Activated CD4-positive, alpha-beta T cell treated with anti-CD3 and anti-CD28 coated beads, Interleukin-2, Interleukin-4, amounts not matched to agents 100 ng/mL and 50 ng/mL, durations not matched to agents 16 hours and 8 hours (primary cell): ENCODE measurements around the gene TMEM190.
"Not testable (repeated sequence)": the region's sequence is repeated elsewhere in the genome, so short reads cannot be mapped to it uniquely, and the experiment has no call there.

Experiments used
- DNase-seq: peaks from one replicate; pipeline ENCODE4 v3.0.0-alpha.2; 2020; ENCODE audit warnings: low spot score

Gene TMEM190

GRCh38 chr19:55376241-55376933 lies at the start of gene TMEM190:
TSS of gene TMEM190 (plus strand) at chr19:55376826. CDS start at chr19:55376854, 28 bp downstream.
- no peak for DNase-seq

DNA sequence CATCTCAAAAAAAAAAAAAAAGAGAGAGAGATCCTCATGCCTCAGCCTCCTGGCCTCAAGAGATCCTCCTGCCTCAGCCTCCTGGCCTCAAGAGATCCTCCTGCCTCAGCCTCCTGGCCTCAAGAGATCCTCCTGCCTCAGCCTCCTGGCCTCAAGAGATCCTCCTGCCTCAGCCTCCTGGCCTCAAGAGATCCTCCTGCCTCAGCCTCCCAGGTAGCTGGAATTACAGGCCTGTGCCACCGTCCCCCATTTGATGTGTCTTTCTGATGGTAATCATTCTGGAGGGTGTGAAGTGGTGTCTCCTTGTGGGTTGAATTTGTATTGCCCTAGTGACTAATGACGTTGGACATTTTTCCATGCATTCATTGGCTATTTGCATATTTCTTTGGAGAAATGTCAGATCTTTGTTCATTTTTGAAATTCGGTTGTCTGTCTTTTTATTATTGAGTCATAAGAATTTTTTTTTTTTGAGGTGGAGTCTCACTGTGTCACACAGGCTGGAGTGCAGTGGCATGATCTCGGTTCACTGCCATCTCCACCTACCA lies 47.8 kb upstream of the TMEM190 start:
- DNase-seq, result not testable (repeated sequence)

DNA sequence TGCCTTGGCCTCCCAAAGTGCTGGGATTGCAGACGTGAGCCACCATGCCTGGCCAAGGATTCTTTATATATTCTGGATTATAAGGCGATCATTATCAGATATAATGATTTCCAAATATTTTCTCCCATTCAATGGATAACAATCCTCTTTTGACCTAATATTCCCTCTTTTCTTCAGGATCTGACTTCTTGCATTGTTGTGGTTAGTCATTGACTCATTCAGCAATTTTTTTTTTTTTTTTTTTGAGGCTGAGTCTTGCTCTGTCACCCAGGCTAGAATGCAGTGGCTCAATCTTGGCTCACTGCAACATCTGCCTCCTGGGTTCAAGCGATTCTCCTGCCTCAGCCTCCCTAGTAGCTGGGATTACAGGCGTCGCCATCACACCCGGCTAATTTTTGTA lies 46.8 kb upstream of the TMEM190 start:
- not testable (repeated sequence) for DNase-seq

DNA sequence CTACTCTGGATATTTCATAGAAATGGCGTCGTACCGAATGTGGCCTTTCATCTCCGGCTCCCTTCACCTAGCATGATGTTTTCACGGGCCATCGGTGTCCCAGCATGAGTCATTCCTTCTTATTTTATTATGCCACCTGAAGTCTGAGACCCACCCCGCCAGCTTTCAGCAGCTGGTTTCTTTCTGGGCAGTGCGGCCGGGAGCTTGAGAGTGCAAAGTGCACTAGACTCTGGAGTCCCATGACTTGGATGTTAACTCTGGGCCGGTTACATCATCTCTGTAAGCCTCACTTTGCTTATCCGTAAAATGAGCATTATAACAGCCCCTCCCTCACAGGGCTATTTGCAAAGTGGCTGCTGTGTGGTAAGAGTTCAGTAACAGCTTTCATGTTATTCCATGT lies 42.8 kb upstream of the TMEM190 start:
- no peak for DNase-seq

DNA sequence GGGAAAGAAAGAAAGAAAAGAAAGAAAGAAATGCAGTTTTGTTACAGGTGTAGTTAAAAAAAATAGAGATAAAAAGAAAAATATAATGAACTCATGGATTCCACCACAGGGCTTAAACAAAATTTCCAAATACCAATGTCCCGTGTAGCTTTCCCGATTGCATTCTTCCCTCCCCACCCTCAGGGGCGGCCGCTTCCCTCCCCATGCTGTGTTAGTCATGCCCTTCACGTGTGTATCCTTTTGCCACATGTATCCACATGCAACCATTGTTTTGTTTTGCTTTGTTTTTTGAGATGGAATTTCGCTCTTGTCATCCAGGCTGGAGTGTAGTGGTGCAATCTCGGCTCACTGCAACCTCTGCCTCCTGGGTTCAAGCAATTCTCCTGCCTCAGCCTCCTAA lies 40.5 kb upstream of the TMEM190 start:
- no peak for DNase-seq

- DNase-seq, result peak; percentile 100
Observed at GRCh38 chr19:55339105-55339888, 37.3 kb upstream of the TMEM190 start, which contains the start of gene KMT5C. TSS of gene KMT5C (plus strand) at chr19:55339876. CDS start at chr19:55341937, 2,061 bp downstream.

GRCh38 chr19:55339889-55340783 lies 36.5 kb upstream of the TMEM190 start:
- no peak for DNase-seq

DNA sequence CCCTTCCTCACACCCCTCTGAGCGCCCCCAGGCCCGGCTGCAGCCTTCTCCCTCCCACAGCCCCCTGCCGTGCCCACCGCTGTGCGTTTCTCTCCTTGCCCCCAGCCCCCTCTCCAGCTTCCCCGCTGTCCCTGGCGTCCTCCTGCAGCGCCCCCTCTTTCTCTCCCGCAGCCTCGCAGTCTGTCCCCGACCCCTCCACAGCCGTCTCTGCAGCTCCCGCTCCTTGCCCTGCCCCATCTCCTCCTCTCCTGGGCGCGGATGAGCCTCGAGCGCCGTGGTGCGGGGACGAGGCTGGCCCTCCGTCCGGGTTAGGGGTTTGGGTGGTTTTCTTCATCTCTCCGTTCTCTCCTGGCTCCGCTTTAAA lies 35.9 kb upstream of the TMEM190 start:
- DNase-seq, result no peak

DNA sequence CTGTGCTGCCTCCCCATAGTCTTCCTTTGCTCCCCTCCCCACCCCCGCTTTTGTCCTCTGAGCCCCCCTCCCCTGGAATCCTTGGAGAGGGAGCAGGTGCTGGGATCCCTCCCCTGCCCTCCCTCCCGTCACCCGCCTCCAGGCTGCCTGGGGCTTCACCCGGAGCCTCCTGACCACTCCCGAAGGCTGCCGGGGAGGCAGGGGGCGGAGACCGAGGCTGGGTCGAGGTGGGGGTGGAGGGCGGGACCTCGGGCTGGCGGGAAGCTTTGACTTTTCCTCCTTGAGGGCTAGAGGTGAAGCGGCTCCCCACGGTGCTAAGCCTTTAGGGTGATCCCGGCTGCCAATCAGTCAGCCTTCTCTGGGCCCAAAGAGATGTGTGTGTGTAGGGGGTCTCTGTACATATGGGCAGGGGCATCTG lies 35.4 kb upstream of the TMEM190 start:
- peak; percentile 56 for DNase-seq

- DNase-seq, result no peak
Observed at GRCh38 chr19:55341595-55342531, 34.8 kb upstream of the TMEM190 start.

DNA sequence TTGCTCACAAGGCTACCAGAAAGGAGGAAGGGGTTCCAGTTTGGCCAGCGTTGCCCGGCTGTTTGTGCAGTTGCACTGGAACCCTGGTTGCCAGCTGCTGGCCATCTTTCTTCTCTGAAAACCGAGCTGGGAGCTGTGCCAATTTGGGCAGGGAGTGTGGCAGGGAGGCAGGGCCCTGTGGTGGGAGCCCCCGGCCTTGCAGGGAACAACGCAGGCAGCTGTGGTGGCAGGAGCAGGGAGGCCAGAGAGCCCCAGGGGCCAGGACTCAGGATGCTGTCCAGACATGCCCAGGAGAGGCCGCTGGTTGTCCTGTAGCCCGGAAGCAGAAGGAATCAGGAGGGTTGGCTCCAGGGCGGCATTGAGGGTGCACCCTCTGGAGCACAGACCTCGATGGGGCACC lies 32.2 kb upstream of the TMEM190 start:
- no peak for DNase-seq

DNA sequence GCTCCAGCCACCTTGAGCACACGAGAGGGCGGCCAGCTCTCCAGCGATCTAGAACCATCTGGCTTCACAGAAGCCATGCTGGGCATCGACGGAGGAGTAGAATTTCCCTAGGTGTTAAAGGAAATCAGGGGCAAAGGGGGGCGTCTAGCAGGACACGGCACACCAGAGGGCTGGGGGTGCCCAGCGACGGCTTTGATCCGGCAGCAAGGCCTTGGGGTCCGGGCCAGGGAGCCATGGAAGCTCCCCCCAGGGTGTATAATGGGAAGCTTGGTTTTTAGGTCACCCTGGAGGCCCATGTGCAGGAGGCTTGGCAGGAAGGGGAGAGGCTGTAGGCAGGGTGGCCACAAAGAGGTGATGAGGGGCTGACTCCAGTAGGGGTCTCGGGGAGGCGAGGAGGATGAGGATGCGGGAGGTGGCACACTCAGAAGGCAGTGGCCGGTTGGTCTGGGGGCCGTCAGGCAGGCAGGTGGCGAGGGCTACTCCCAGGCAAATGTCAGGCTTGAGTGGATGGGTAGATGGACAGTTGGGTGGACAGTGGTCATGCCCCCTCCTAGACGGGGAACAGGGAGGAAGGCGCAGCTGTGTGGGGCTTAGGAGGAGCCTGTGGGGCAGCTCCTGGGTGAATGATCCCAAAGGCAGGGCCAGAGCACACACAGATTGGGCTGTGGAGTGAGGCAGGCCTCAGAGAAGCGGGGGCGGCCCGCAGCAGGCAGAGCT lies 31.4 kb upstream of the TMEM190 start:
- DNase-seq, result no peak

GRCh38 chr19:55345818-55346724 lies 30.6 kb upstream of the TMEM190 start:
- DNase-seq, result no peak

DNA sequence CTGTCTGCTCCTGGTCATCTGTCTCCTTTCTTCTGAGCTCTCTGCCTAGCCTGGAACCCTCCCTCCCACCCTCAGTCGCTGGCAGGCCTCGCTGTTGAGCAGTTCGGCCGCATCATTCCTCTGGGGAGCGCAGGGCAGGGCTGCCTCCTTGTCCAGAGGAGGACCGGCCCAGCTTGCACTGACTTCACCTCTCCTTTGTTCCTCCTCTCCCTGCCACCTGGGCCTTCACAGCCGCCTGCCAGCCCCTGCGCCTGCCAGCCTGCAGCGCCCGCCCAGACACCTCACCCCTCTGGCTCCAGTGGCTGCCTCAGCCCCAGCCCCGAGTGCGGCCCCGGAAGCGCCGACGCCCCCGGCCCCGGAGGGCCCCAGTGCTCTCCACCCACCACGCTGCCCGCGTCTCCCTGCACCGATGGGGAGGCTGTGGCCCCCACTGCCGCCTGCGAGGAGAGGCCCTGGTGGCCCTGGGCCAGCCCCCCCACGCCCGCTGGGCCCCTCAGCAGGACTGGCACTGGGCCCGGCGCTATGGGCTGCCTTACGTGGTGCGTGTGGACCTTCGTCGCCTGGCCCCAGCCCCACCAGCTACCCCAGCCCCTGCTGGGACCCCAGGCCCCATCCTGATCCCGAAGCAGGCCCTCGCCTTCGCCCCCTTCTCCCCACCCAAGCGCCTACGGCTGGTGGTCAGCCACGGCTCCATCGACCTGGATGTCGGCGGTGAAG lies 29.7 kb upstream of the TMEM190 start:
- no peak for DNase-seq

- no peak for DNase-seq
Observed at GRCh38 chr19:55347442-55348009, 29.1 kb upstream of the TMEM190 start.

- no peak for DNase-seq
Observed at GRCh38 chr19:55348317-55349034, 28.1 kb upstream of the TMEM190 start.

DNA sequence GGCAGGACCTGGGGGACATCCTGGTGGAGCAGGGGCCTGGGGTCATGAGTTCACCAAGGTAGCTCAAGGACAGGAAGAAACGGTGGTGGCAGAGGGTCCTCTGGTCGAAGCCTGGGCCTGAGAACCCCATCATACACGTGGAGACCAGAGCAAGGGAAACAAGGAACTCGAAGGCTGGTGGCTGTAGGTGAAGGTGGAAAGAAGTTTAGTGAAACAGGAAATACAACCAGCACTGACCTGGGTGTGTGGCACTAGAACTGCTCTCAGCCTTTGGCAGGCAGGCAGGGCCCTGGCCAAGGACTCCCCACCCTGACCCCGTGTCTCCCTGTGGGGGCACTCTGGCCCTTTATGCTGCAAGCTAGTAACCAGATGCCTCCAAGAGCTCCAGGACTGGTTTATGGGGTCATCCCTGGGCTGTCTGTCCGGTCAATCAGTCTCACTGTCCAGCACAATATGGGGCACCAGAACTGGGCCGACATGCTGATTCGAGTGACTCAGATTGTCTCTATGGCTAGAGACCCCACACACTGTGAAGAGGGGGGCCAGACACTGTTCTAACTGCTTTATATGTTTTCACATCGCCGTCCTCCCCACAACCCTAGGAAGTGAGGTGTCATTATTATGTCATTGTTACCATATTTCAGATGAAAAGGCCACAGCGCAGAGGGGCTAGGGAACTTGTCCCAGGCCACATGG lies 25.9 kb upstream of the TMEM190 start:
- no peak for DNase-seq
